Heart left ventricle (tissue), 16 donors: ENCODE measurements around the gene SYTL2. TPM values are rescaled to one million over a fixed set of nuclear protein-coding genes. Genes with fewer than 3 reads are reported as not detected.

Source experiments
- ATAC-seq, 4 donors: fragments of 200-7000 bp; cut with Tn5 transposase; one replicate each; pipeline ENCODE4 v1.9.1; 2020 to 2022; ENCODE audit warnings: moderate library complexity in 4 of 4, mild to moderate bottlenecking in 3 of 4, moderate number of reproducible peaks in 1 of 4
- DNase-seq, 5 donors: peaks; one replicate each; pipeline ENCODE4 v3.0.0-alpha.2; 2020
- H3K27ac ChIP-seq, 12 donors: fragments of 200-600 bp; sonication (generic) in 4 of 12; one replicate each; pipeline versions ENCODE4 v1.5.0 to v1.8.0; 2016 to 2022; ENCODE audit warnings: mild to moderate bottlenecking in 2 of 12
- H3K27me3 ChIP-seq, 9 donors: fragments of 200-600 bp; sonication (generic) in 2 of 9; one replicate each; pipeline versions ENCODE4 v1.5.1 to v1.8.0; 2016 to 2022; ENCODE audit warnings: mild to moderate bottlenecking in 3 of 9
- H3K36me3 ChIP-seq, 9 donors: fragments of 200-600 bp; sonication (generic) in 2 of 9; one replicate each; pipeline versions ENCODE4 v1.5.0 to v1.8.0; 2018 to 2022; ENCODE audit warnings: mild to moderate bottlenecking in 2 of 9
- H3K4me1 ChIP-seq, 12 donors: fragments of 200-600 bp; sonication (generic) in 4 of 12; one replicate each; pipeline versions ENCODE4 v1.5.0 to v1.8.0; 2016 to 2022; ENCODE audit warnings: mild to moderate bottlenecking in 3 of 12
- H3K4me3 ChIP-seq, 12 donors: fragments of 200-600 bp; sonication (generic) in 4 of 12; one replicate each; pipeline versions ENCODE4 v1.5.0 to v1.8.0; 2017 to 2022; ENCODE audit warnings: mild to moderate bottlenecking in 9 of 12, moderate library complexity in 4 of 12
- H3K9me3 ChIP-seq, 12 donors: fragments of 200-600 bp; sonication (generic) in 4 of 12; one replicate each; pipeline versions ENCODE4 v1.5.0 to v1.8.0; 2016 to 2022; ENCODE audit warnings: mild to moderate bottlenecking in 1 of 12
- POLR2A ChIP-seq, 2 donors: fragments of 450-650 bp; IDR thresholded peaks; one replicate each; pipeline ENCODE4 v1.6.1; 2017; ENCODE audit warnings: antibody characterized with exemption in 2 of 2, mild to moderate bottlenecking in 2 of 2, moderate library complexity in 2 of 2
- WGBS, 4 donors: extraction: QIAGEN DNeasy Blood & Tissue Kit in 2 of 4; methylation state at CpG; one replicate each; pipeline versions ENCODE4 v1.1.5 to v1.1.7; 2013 to 2018; 5-methylcytosine and 5-hydroxymethylcytosine counted together
- intact Hi-C, 10 donors: fragments of 100-400 bp; cut with DNase I; formaldehyde crosslinking; loops; one replicate each; pipeline versions ENCODE4 v1.11.1 to v1.14.2; 2022
- polyA plus RNA-seq, 2 donors: library from polyadenylated mRNA; stranded (reverse); fragments of 200-250 nt; gene quantifications; one replicate each; pipeline ENCODE4 v1.2.3, GENCODE V29; 2013
- total RNA-seq, 9 donors: library from RNA; depleted of rRNA in 2 of 9; stranded (reverse); fragments of >200 nt in 2 of 9; fragmentation: NEBNext Ultra II Directional in 3 of 9; extraction: Animal tissue kit (Norgen Biotek cat#: 25700) in 3 of 9; gene quantifications; one replicate each; pipeline versions ENCODE4 v1.1.0 to v1.2.4, GENCODE V29; 2016 to 2023
- TF ChIP-seq, protein P1 (sequence below), 12 donors: fragments of 200-600 bp; sonication (generic) in 4 of 12; IDR thresholded peaks; one replicate each; pipeline versions ENCODE4 v1.5.0 to v1.8.0; 2018 to 2022; ENCODE audit warnings: antibody characterized with exemption in 12 of 12, mild to moderate bottlenecking in 5 of 12
- donor health status: ischemic (EF 13 %, LVEDD 7.1; RV severe dilation, severe dysfunction).
- donor health status: healthy with polysubstance abuse.
- donor health status: DM: no; HTN: yes; CAD: no.
- donor health status: DM: no; HTN: no; CAD: no.
- donor health status: ischemic (EF 25% LVEDD 6.9; RV normal size, moderate dysfunction).
- donor health status: ischemic (EF 25% LVEDD 5.7; RV mildly dilated, moderate dysfunction).
- donor health status: healthy.
- donor health status: DM: yes; HTN: yes; CAD: no.
- donor health status: ischemic (EF 35%, LVEDD 5.7; RV mildly dilated, moderate dysfunction).
- donor health status: nonischemic (EF 11% LVEDD 7.7; RV severe dilation, severe dysfunction).
- donor health status: DM: yes; HTN: yes; CAD: no.
- donor health status: PGD.
- donor health status: ischemic (EF 29% LVEDD 5.4; RV normal size, mild dysfunction).
- donor health status: nonischemic (EF 23%, LVEDD 6.1; RV moderate dilation, normal function).

SYTL2 gene
- total and polyA plus RNA-seq, 11 donors: 2.2 to 9.5 (median 4.9) TPM

DNA sequence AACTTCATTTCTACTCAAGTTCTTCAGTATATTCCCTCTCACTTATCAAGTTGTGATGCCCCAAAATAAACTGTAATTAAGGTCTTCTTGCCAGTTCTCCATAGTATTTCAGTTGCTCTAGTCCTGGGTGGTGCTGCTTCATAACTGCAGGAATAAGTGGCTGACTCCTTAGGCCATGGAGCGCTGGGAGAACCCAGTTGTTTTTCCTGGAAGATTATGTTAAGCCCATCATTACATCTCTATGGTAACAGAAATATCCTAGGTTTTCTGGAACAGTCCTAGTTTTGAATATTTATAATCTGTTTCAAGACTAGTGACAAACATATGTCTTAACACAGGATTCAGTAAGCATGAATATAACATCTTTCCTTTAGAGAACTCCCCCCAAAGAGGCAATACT lies 7.6 kb downstream of the SYTL2 start:
- intact Hi-C loops: no loop called here
- WGBS, 4 donors: 78 to 88% (median 80%) methylated on average over 1 of the region's 1 CpG

GRCh38 chr11:85801527-85801926 lies 9.4 kb downstream of the SYTL2 start:
- no peak overlapping the region for H3K27ac ChIP-seq
- no peaks in the 10 kb centered on the region for H3K9me3 ChIP-seq
- no peaks in the 10 kb centered on the region for H3K36me3 ChIP-seq
- H3K4me1 ChIP-seq: no peaks in the 10 kb centered on the region
- TF ChIP-seq, protein P1, sequence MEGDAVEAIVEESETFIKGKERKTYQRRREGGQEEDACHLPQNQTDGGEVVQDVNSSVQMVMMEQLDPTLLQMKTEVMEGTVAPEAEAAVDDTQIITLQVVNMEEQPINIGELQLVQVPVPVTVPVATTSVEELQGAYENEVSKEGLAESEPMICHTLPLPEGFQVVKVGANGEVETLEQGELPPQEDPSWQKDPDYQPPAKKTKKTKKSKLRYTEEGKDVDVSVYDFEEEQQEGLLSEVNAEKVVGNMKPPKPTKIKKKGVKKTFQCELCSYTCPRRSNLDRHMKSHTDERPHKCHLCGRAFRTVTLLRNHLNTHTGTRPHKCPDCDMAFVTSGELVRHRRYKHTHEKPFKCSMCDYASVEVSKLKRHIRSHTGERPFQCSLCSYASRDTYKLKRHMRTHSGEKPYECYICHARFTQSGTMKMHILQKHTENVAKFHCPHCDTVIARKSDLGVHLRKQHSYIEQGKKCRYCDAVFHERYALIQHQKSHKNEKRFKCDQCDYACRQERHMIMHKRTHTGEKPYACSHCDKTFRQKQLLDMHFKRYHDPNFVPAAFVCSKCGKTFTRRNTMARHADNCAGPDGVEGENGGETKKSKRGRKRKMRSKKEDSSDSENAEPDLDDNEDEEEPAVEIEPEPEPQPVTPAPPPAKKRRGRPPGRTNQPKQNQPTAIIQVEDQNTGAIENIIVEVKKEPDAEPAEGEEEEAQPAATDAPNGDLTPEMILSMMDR (IDR thresholded peaks at IDR 0.05): no peak
- TF ChIP-seq POLR2A (IDR thresholded peaks at IDR 0.05): no peak
- ATAC-seq (no peak), DNase-seq (no peak)
- no peaks in the 10 kb centered on the region for H3K27me3 ChIP-seq
- no peak overlapping the region for H3K4me3 ChIP-seq
- intact Hi-C loops: no loop called here
- WGBS, 4 donors: 92 to 98% (median 98%) methylated on average over 7 of the region's 7 CpGs

More for the DNA sequence above, 7.6 kb downstream of the SYTL2 start:
- ATAC-seq (no peak), DNase-seq (no peak)
- no peak for TF ChIP-seq POLR2A (IDR thresholded peaks at IDR 0.05)
- TF ChIP-seq, protein P1 (IDR thresholded peaks at IDR 0.05): no peak
- Histone ChIP-seq H3K4me1 (no peaks in the 10 kb centered on the region), H3K9me3 (no peaks in the 10 kb centered on the region), H3K4me3 (no peak overlapping the region), H3K27ac (no peak overlapping the region), H3K27me3 (no peaks in the 10 kb centered on the region), H3K36me3 (no peaks in the 10 kb centered on the region)

GRCh38 chr11:85800595-85801342 lies 10.2 kb downstream of the SYTL2 start:
- WGBS, 4 donors: 59 to 60% (median 59%) methylated on average over 4 of the region's 4 CpGs

GRCh38 chr11:85799142-85799541 lies 11.8 kb downstream of the SYTL2 start:
- no peak for DNase-seq
- no peaks in the 10 kb centered on the region for H3K9me3 ChIP-seq
- no peak overlapping the region for H3K27ac ChIP-seq
- intact Hi-C loops: no loop called here
- H3K4me1 ChIP-seq: no peaks in the 10 kb centered on the region
- no peaks in the 10 kb centered on the region for H3K36me3 ChIP-seq
- no peak for ATAC-seq
- no peaks in the 10 kb centered on the region for H3K27me3 ChIP-seq
- no peak overlapping the region for H3K4me3 ChIP-seq
- TF ChIP-seq, protein P1 (IDR thresholded peaks at IDR 0.05): no peak
- no peak for TF ChIP-seq POLR2A (IDR thresholded peaks at IDR 0.05)
- 81 to 92% (median 84%) methylated on average over 2 of the region's 2 CpGs for WGBS, 4 donors

More at GRCh38 chr11:85800595-85801342, 10.2 kb downstream of the SYTL2 start:
- Histone ChIP-seq H3K4me1 (no peaks in the 10 kb centered on the region), H3K9me3 (no peaks in the 10 kb centered on the region), H3K4me3 (no peak overlapping the region), H3K27me3 (no peaks in the 10 kb centered on the region), H3K36me3 (no peaks in the 10 kb centered on the region), H3K27ac (no peak overlapping the region)
- no peak for DNase-seq
- TF ChIP-seq, protein P1 (IDR thresholded peaks at IDR 0.05): no peak
- no peak for TF ChIP-seq POLR2A (IDR thresholded peaks at IDR 0.05)
- no peak for ATAC-seq
- intact Hi-C loops: no loop called here
